OCI-LY7 (cell line): ENCODE data around the gene KIF7. TPM values are rescaled to one million over a fixed set of nuclear protein-coding genes. Genes with fewer than 3 reads are reported as not detected.

Experiments
- BruUV-seq: library from RNA; stranded (reverse); fragments of 400-500 nt; replicated peaks from 2 replicates; lab custom pipeline; 2021; lab: Mats Ljungman, UMichigan
- CTCF ChIA-PET: fragments of 300-600 bp; sonication (Branson Sonifier 250); formaldehyde crosslinking; loops from one replicate; lab custom pipeline; 2022; ENCODE audit warnings: antibody characterized with exemption; ENCODE audit not compliant: unreplicated experiment; lab: Charles Lee
- POLR2A ChIA-PET: fragments of 300-600 bp; sonication (Branson Sonifier 250); formaldehyde crosslinking; loops from one replicate; lab custom pipeline; 2022; ENCODE audit warnings: antibody characterized with exemption; lab: Charles Lee
- DNase-seq: peaks from one replicate; pipeline ENCODE4 v3.0.0-alpha.2; 2015; ENCODE audit warnings: low spot score
- H2AFZ ChIP-seq: fragments of 200-600 bp; sonication (generic), shearing (Covaris generic); 2 replicates; pipeline ENCODE4 v1.6.1; 2014; ENCODE audit warnings: mild to moderate bottlenecking, antibody characterized with exemption, low read length, moderate library complexity
- H3K27ac ChIP-seq: fragments of 200-600 bp; sonication (generic); 2 replicates; pipeline ENCODE4 v1.5.1; 2014; ENCODE audit warnings: mixed run types, low read depth, mild to moderate bottlenecking, moderate library complexity, low read length, inconsistent platforms; ENCODE audit not compliant: poor library complexity, severe bottlenecking
- H3K36me3 ChIP-seq: fragments of 200-600 bp; sonication (generic); 2 replicates; pipeline ENCODE4 v1.6.1; 2014; ENCODE audit warnings: mild to moderate bottlenecking, antibody characterized with exemption, low read length, moderate library complexity, mixed read lengths; ENCODE audit not compliant: insufficient read depth
- H3K4me1 ChIP-seq: fragments of 200-600 bp; sonication (generic); 2 replicates; pipeline ENCODE4 v1.5.1; 2014; ENCODE audit warnings: mild to moderate bottlenecking, low read length; ENCODE audit not compliant: insufficient read depth, poor library complexity, severe bottlenecking
- H3K4me2 ChIP-seq: fragments of 200-600 bp; sonication (generic); 2 replicates; pipeline ENCODE4 v1.6.1; 2014; ENCODE audit warnings: mild to moderate bottlenecking, low read length
- H3K4me3 ChIP-seq: fragments of 200-600 bp; sonication (generic); 2 replicates; pipeline ENCODE4 v1.5.1; 2014; ENCODE audit warnings: mild to moderate bottlenecking, low read depth, low read length; ENCODE audit not compliant: poor library complexity, severe bottlenecking
- H3K79me2 ChIP-seq: fragments of 200-600 bp; sonication (generic); 2 replicates; pipeline ENCODE4 v1.6.1; 2016; ENCODE audit warnings: low read depth, mild to moderate bottlenecking, low read length, moderate library complexity, mixed read lengths; ENCODE audit not compliant: insufficient read depth
- H3K9me2 ChIP-seq: fragments of 200-600 bp; sonication (generic); 2 replicates; pipeline ENCODE4 v1.6.1; 2016; ENCODE audit warnings: mild to moderate bottlenecking, low read length, mixed read lengths; ENCODE audit not compliant: insufficient read depth
- H3K9me3 ChIP-seq: fragments of 200-600 bp; sonication (generic); 2 replicates; pipeline ENCODE4 v1.6.1; 2014; ENCODE audit warnings: mild to moderate bottlenecking, mixed run types, low read length, mixed read lengths
- H4K20me1 ChIP-seq: fragments of 200-600 bp; sonication (generic); 2 replicates; pipeline ENCODE4 v1.6.1; 2014; ENCODE audit warnings: mild to moderate bottlenecking, antibody characterized with exemption, low read length, moderate library complexity, mixed read lengths; ENCODE audit not compliant: insufficient read depth
- CTCF ChIP-seq: fragments of 200-600 bp; sonication (generic); conservative IDR thresholded peaks from 2 replicates; pipeline ENCODE4 v1.5.1; 2014; ENCODE audit warnings: mild to moderate bottlenecking, antibody characterized with exemption, low read length, moderate library complexity, mixed read lengths
- EZH2phosphoT487 ChIP-seq: fragments of 200-600 bp; sonication (generic); IDR thresholded peaks from 2 replicates; pipeline ENCODE4 v1.6.1; 2018; ENCODE audit warnings: low read depth, borderline replicate concordance, mild to moderate bottlenecking, mixed run types, antibody characterized with exemption, low read length, moderate library complexity, mixed read lengths
- intact Hi-C: fragments of 100-400 bp; cut with micrococcal nuclease; formaldehyde crosslinking; loops from one replicate; pipeline ENCODE4 v1.10.0; 2022; ENCODE audit not compliant: unreplicated experiment
- total RNA-seq, 2 experiments: library from RNA; depleted of rRNA in 1 of 2; stranded (reverse); fragments of >200 nt in 1 of 2; shearing (Covaris generic) in 1 of 2; gene quantifications; 2 replicates each; pipeline ENCODE4 v1.2.3, GENCODE V29; 2014 to 2022

The KIF7 gene
- total RNA-seq, 2 experiments from 2014 or later: 0.10 TPM; not detected in 1

- no peak for TF ChIP-seq CTCF
- no peak for TF ChIP-seq EZH2phosphoT487
- H3K36me3 ChIP-seq: peaks cover 46% of the 10 kb centered on the region
- POLR2A ChIA-PET: no interaction called here
- no peak for DNase-seq
- intact Hi-C loops: no loop called here
- no peak overlapping the region for H3K27ac ChIP-seq
- H3K9me2 ChIP-seq: no peaks in the 10 kb centered on the region
- H3K4me2 ChIP-seq: no peak overlapping the region
- no peaks in the 10 kb centered on the region for H3K4me1 ChIP-seq
- CTCF ChIA-PET: no interaction called here
- no peaks in the 10 kb centered on the region for H4K20me1 ChIP-seq
- H3K79me2 ChIP-seq: no peaks in the 10 kb centered on the region
- BruUV-seq: no TSS peak
- no peaks in the 10 kb centered on the region for H3K9me3 ChIP-seq
- no peak overlapping the region for H2AFZ ChIP-seq
- H3K4me3 ChIP-seq: no peak overlapping the region
Observed at GRCh38 chr15:89632563-89633430, 22.5 kb downstream of the KIF7 start.

GRCh38 chr15:89631902-89632264 is 23.4 kb downstream of the KIF7 start:
- Histone ChIP-seq H3K27ac (no peak overlapping the region), H3K36me3 (peaks cover 56% of the 10 kb centered on the region), H4K20me1 (no peaks in the 10 kb centered on the region), H3K9me2 (no peaks in the 10 kb centered on the region), H2AFZ (no peak overlapping the region), H3K4me1 (no peaks in the 10 kb centered on the region), H3K4me3 (no peak overlapping the region), H3K79me2 (no peaks in the 10 kb centered on the region), H3K4me2 (no peak overlapping the region), H3K9me3 (no peaks in the 10 kb centered on the region)
- no peak for DNase-seq
- CTCF ChIA-PET: no interaction called here
- TF ChIP-seq EZH2phosphoT487 (no peak), CTCF (no peak)
- intact Hi-C loops: no loop called here
- POLR2A ChIA-PET: no interaction called here
- BruUV-seq: no TSS peak
